Endothelial cell of umbilical vein (primary cell): ENCODE results near the gene FES. TPM values are rescaled to one million over a fixed set of nuclear protein-coding genes. Genes with fewer than 3 reads are reported as not detected.

Source experiments
- BruUV-seq: library from RNA; stranded (reverse); fragments of 400-500 nt; replicated peaks from 2 replicates; lab custom pipeline; 2021; lab: Mats Ljungman, UMichigan
- CTCF ChIA-PET: fragments of 300-600, 350-600 bp; sonication (Branson Sonifier 250); formaldehyde crosslinking; loops from one replicate; lab custom pipeline; 2021; ENCODE audit warnings: antibody characterized with exemption, inconsistent platforms; lab: Charles Lee
- POLR2A ChIA-PET: fragments of 300-600, 350-600 bp; sonication (Branson Sonifier 250); formaldehyde crosslinking; loops from one replicate; lab custom pipeline; 2021; ENCODE audit warnings: antibody characterized with exemption, inconsistent platforms; lab: Charles Lee
- DNase-seq: peaks from one replicate; pipeline ENCODE4 v3.0.0-alpha.2; 2011; ENCODE audit warnings: low read depth, low spot score
- FAIRE-seq: peaks from 2 replicates; lab custom pipeline; 2011; peaks lifted over from hg19 to GRCh38; lab: Jason Lieb, UNC
- H2AFZ ChIP-seq: 2 replicates; pipeline ENCODE4 v1.6.0; 2012; ENCODE audit warnings: low read depth, low read length, control low read depth, inconsistent platforms
- H3K27ac ChIP-seq: 2 replicates; pipeline ENCODE4 v1.5.1; 2011; ENCODE audit warnings: low read depth, mild to moderate bottlenecking, control low read depth, low read length, moderate library complexity; ENCODE audit not compliant: insufficient read depth
- H3K27me3 ChIP-seq, 2 experiments: 2 replicates each; pipeline versions ENCODE4 v1.6.0 to v1.6.1; 2011; ENCODE audit warnings: low read length in 2 of 2, mixed read lengths in 1 of 2; ENCODE audit not compliant: control insufficient read depth in 2 of 2, insufficient read depth in 2 of 2
- H3K36me3 ChIP-seq, 2 experiments: 2 replicates in 1 of 2; 3 replicates in 1 of 2; pipeline ENCODE4 v1.5.1; 2011; ENCODE audit warnings: low read length in 2 of 2, mild to moderate bottlenecking in 1 of 2, moderate library complexity in 1 of 2; ENCODE audit not compliant: control insufficient read depth in 2 of 2, insufficient read depth in 2 of 2; ENCODE audit errors: extremely low read depth in 1 of 2
- H3K4me1 ChIP-seq: 3 replicates; pipeline ENCODE4 v1.5.1; 2011; ENCODE audit warnings: mild to moderate bottlenecking, low read length; ENCODE audit not compliant: control insufficient read depth, insufficient read depth; ENCODE audit errors: extremely low read depth
- H3K4me2 ChIP-seq: 2 replicates; pipeline ENCODE4 v1.6.1; 2011; ENCODE audit warnings: low read length, control low read depth, mixed read lengths; ENCODE audit not compliant: insufficient read depth
- H3K4me3 ChIP-seq, 3 experiments: fragments of 200-600 bp in 1 of 3; sonication (generic), shearing (Covaris generic) in 1 of 3; replicated peaks in 1 of 3; 2 replicates each; pipeline ENCODE4 v1.5.1; 2011 to 2016; ENCODE audit warnings: control low read depth in 3 of 3, low read length in 3 of 3, mild to moderate bottlenecking in 2 of 3, inconsistent platforms in 1 of 3, low read depth in 1 of 3, moderate library complexity in 1 of 3; ENCODE audit not compliant: insufficient read depth in 1 of 3
- H3K79me2 ChIP-seq: 2 replicates; pipeline ENCODE4 v1.6.0; 2012; ENCODE audit warnings: low read length, inconsistent platforms; ENCODE audit not compliant: control insufficient read depth, insufficient read depth
- H3K9ac ChIP-seq: replicated peaks from 2 replicates; pipeline ENCODE3; 2011; ENCODE audit warnings: low read length, control low read depth; ENCODE audit not compliant: insufficient read depth; ENCODE audit errors: extremely low read depth
- H3K9me1 ChIP-seq: replicated peaks from 3 replicates; pipeline ENCODE4 v1.6.0; 2011; ENCODE audit warnings: mild to moderate bottlenecking, low read length; ENCODE audit not compliant: control insufficient read depth, insufficient read depth; ENCODE audit errors: extremely low read depth
- H3K9me3 ChIP-seq: replicated peaks from 2 replicates; pipeline ENCODE4 v1.5.1; 2012; ENCODE audit warnings: low read length, inconsistent platforms; ENCODE audit not compliant: control insufficient read depth, insufficient read depth
- H4K20me1 ChIP-seq: replicated peaks from 2 replicates; pipeline ENCODE3; 2011; ENCODE audit warnings: mild to moderate bottlenecking, low read length; ENCODE audit not compliant: control insufficient read depth, insufficient read depth; ENCODE audit errors: extremely low read depth
- CTCF ChIP-seq, 2 donors: IDR thresholded peaks; 1 replicate in 1 of 2; 2 replicates in 1 of 2; pipeline ENCODE4 v1.5.1; 2011; ENCODE audit warnings: low read length in 2 of 2, mild to moderate bottlenecking in 2 of 2, moderate library complexity in 2 of 2, control low read depth in 1 of 2, inconsistent platforms in 1 of 2, low read depth in 1 of 2; ENCODE audit not compliant: insufficient read depth in 1 of 2; ENCODE audit errors: extremely low read depth in 1 of 2
- EZH2 ChIP-seq: IDR thresholded peaks from 2 replicates; pipeline ENCODE4 v1.6.1; 2012; ENCODE audit warnings: borderline replicate concordance, low read depth, mild to moderate bottlenecking, moderate library complexity, low read length, inconsistent platforms; ENCODE audit not compliant: severe bottlenecking
- FOS ChIP-seq: IDR thresholded peaks from 2 replicates; pipeline ENCODE4 v1.6.1; 2011; ENCODE audit warnings: mild to moderate bottlenecking, low read length, moderate library complexity, borderline replicate concordance; ENCODE audit not compliant: insufficient read depth
- GATA2 ChIP-seq: IDR thresholded peaks from 2 replicates; pipeline ENCODE4 v1.7.0; 2011; ENCODE audit warnings: low read depth, mild to moderate bottlenecking, moderate library complexity, mixed read lengths, low read length; ENCODE audit not compliant: insufficient read length, insufficient read depth
- JUN ChIP-seq: IDR thresholded peaks from 2 replicates; pipeline ENCODE4 v1.6.1; 2011; ENCODE audit warnings: borderline replicate concordance, low read depth; ENCODE audit not compliant: insufficient read length, insufficient read depth
- MAX ChIP-seq: IDR thresholded peaks from 2 replicates; pipeline ENCODE4 v1.6.1; 2011; ENCODE audit not compliant: insufficient read depth, insufficient read length
- MYC ChIP-seq: IDR thresholded peaks from one replicate; pipeline ENCODE4 v1.6.1; 2011; ENCODE audit warnings: mild to moderate bottlenecking, low read depth, low read length
- POLR2A ChIP-seq: IDR thresholded peaks from 2 replicates; pipeline ENCODE4 v1.6.1; 2012; ENCODE audit warnings: low read depth, mild to moderate bottlenecking, control low read depth, low read length
- POLR2AphosphoS5 ChIP-seq: IDR thresholded peaks from 2 replicates; pipeline ENCODE4 v1.6.1; 2012; ENCODE audit warnings: low read depth, mild to moderate bottlenecking, control low read depth, low read length, moderate library complexity; ENCODE audit not compliant: insufficient read depth
- dilution Hi-C: fragments of 300-500 bp; cut with MboI; formaldehyde crosslinking; loops from one replicate; pipeline ENCODE4 v1.15.0; 2019; ENCODE audit warnings: low sequenced_read_pairs; ENCODE audit not compliant: extremely low pct_ligation_motif_present
- intact Hi-C: fragments of 100-400 bp; cut with micrococcal nuclease; formaldehyde crosslinking; loops from one replicate; pipeline ENCODE4 v1.10.0; 2022
- polyA plus RNA-seq, 4 experiments: library from polyadenylated mRNA; depleted of rRNA in 3 of 4; stranded (reverse) in 3 of 4; unstranded in 1 of 4; fragments of >200 nt; gene quantifications; 2 replicates each; pipeline versions ENCODE4 v1.2.1 to v1.2.3, GENCODE V29; 2011 to 2012; ENCODE audit warnings: missing spikeins in 1 of 4
- total RNA-seq: library from RNA; stranded (reverse); gene quantifications from 2 replicates; pipeline ENCODE4 v1.2.3, GENCODE V29; 2021

Gene FES
- total and polyA plus RNA-seq, 2 donors (not counting 3 experiments of a cell fraction or from before 2014, with no cell fraction given) = 41.5 to 58.1 TPM

GRCh38 chr15:90873488-90873997, 10.8 kb upstream of the FES start:
- H3K79me2 ChIP-seq = peaks cover 49% of the 10 kb centered on the region
- intact Hi-C loops = loop anchor here (1.0 kb wide), 1 partner anchor 11 kb away; the partner anchor contains the start of gene FES
- CTCF ChIA-PET = interaction anchor here (0.6 to 2.4 kb wide), 4 partner anchors 12 to 226 kb away, joined by 3 to 14 read pairs (median 8); partner anchors contain the start of gene FES

More at GRCh38 chr15:90873488-90873997, 10.8 kb upstream of the FES start:
- Histone ChIP-seq H3K27me3 (no peaks in the 10 kb centered on the region), H4K20me1 (no peaks in the 10 kb centered on the region), H3K4me3 (peak overlapping the region in 1 of 3 experiments; percentile 73), H3K4me2 (peak overlapping the region; percentile 84), H3K4me1 (peaks cover 42% of the 10 kb centered on the region), H2AFZ (no peak overlapping the region), H3K9ac (peak overlapping the region; percentile 94), H3K9me1 (no peaks in the 10 kb centered on the region), H3K36me3 (peaks cover 12 to 22% of the 10 kb centered on the region in 2 experiments), H3K27ac (peak overlapping the region; percentile 89), H3K9me3 (no peaks in the 10 kb centered on the region)
- dilution Hi-C loops = no loop called here
- FAIRE-seq (peak; percentile 53), DNase-seq (no peak)
- no TSS peak for BruUV-seq
- TF ChIP-seq MYC = no peak
- TF ChIP-seq MAX = no peak
- TF ChIP-seq EZH2 = no peak
- no peak for TF ChIP-seq GATA2
- no peak for TF ChIP-seq FOS
- TF ChIP-seq JUN = no peak
- TF ChIP-seq POLR2AphosphoS5 = no peak
- no peak for TF ChIP-seq CTCF (IDR thresholded peaks at IDR 0.05; ENCODE audit: extremely low read depth in 1 of 2, insufficient read depth in 1 of 2, low read depth in 1 of 2, low read length in 2 of 2)
- no peak for TF ChIP-seq POLR2A
- POLR2A ChIA-PET = no interaction called here
